H9 (cell line): Measurements from ENCODE around the gene CACTIN. TPM values are rescaled to one million over a fixed set of nuclear protein-coding genes. Genes with fewer than 3 reads are reported as not detected.

ENCODE experiments used
- DNase-seq: peaks from one replicate; pipeline ENCODE4 v3.0.0-alpha.2; 2017
- H2AFZ ChIP-seq: one replicate; pipeline ENCODE4 v1.6.1; 2013; ENCODE audit warnings: mild to moderate bottlenecking, low read length, control low read depth, moderate library complexity
- H2AK5ac ChIP-seq: 2 replicates; pipeline ENCODE4 v1.6.1; 2013; ENCODE audit warnings: low read length, control low read depth, mixed read lengths; ENCODE audit not compliant: insufficient read length
- H2BK120ac ChIP-seq: one replicate; pipeline ENCODE4 v1.6.1; 2013; ENCODE audit warnings: low read depth, mild to moderate bottlenecking, low read length, control low read depth, inconsistent platforms; ENCODE audit not compliant: poor library complexity, severe bottlenecking
- H2BK12ac ChIP-seq: 2 replicates; pipeline ENCODE4 v1.6.1; 2013; ENCODE audit warnings: low read length, control low read depth, mixed read lengths, low read depth; ENCODE audit not compliant: insufficient read length
- H2BK15ac ChIP-seq: 2 replicates; pipeline ENCODE4 v1.6.1; 2013; ENCODE audit warnings: low read depth, low read length, control low read depth
- H2BK20ac ChIP-seq: one replicate; pipeline ENCODE4 v1.6.1; 2013; ENCODE audit warnings: low read depth, mild to moderate bottlenecking, low read length, control low read depth, inconsistent platforms; ENCODE audit not compliant: poor library complexity, severe bottlenecking
- H2BK5ac ChIP-seq: 2 replicates; pipeline ENCODE4 v1.6.1; 2013; ENCODE audit warnings: low read length, control low read depth, mixed read lengths; ENCODE audit not compliant: insufficient read length
- H3K14ac ChIP-seq: 2 replicates; pipeline ENCODE4 v1.6.1; 2013; ENCODE audit warnings: low read length, control low read depth; ENCODE audit not compliant: insufficient read depth
- H3K18ac ChIP-seq: 2 replicates; pipeline ENCODE4 v1.6.1; 2013; ENCODE audit warnings: low read depth, mild to moderate bottlenecking, mixed read lengths, low read length, control low read depth; ENCODE audit not compliant: insufficient read length
- H3K23ac ChIP-seq: 2 replicates; pipeline ENCODE4 v1.6.1; 2013; ENCODE audit warnings: low read length, control low read depth, mixed read lengths, low read depth; ENCODE audit not compliant: insufficient read length
- H3K23me2 ChIP-seq: 2 replicates; pipeline ENCODE4 v1.6.1; 2013; ENCODE audit warnings: low read depth, mild to moderate bottlenecking, mixed read lengths, low read length, control low read depth; ENCODE audit not compliant: insufficient read length, poor library complexity, severe bottlenecking
- H3K27ac ChIP-seq: 2 replicates; pipeline ENCODE4 v1.5.1; 2013; ENCODE audit warnings: low read length, control low read depth, mixed read lengths, low read depth; ENCODE audit not compliant: insufficient read length
- H3K27me3 ChIP-seq: 2 replicates; pipeline ENCODE4 v1.6.1; 2013; ENCODE audit warnings: low read length, control low read depth, inconsistent platforms; ENCODE audit not compliant: insufficient read depth
- H3K4ac ChIP-seq: 2 replicates; pipeline ENCODE4 v1.6.1; 2013; ENCODE audit warnings: low read depth, mild to moderate bottlenecking, control low read depth, inconsistent platforms, low read length, moderate library complexity
- H3K4me1 ChIP-seq: 2 replicates; pipeline ENCODE4 v1.6.1; 2013; ENCODE audit warnings: low read length, control low read depth, inconsistent platforms; ENCODE audit not compliant: insufficient read depth
- H3K4me2 ChIP-seq: 2 replicates; pipeline ENCODE4 v1.6.1; 2013; ENCODE audit warnings: low read length, control low read depth, mixed read lengths; ENCODE audit not compliant: insufficient read length, insufficient read depth
- H3K56ac ChIP-seq: 2 replicates; pipeline ENCODE4 v1.6.1; 2013; ENCODE audit warnings: low read depth, mild to moderate bottlenecking, mixed read lengths, low read length, control low read depth; ENCODE audit not compliant: insufficient read length
- H3K79me1 ChIP-seq: 2 replicates; pipeline ENCODE4 v1.6.1; 2013; ENCODE audit warnings: low read depth, mild to moderate bottlenecking, moderate library complexity, low read length, control low read depth, inconsistent platforms; ENCODE audit not compliant: insufficient read depth, poor library complexity, severe bottlenecking
- H3K79me2 ChIP-seq: 2 replicates; pipeline ENCODE4 v1.6.1; 2013; ENCODE audit warnings: low read length, control low read depth, inconsistent platforms; ENCODE audit not compliant: insufficient read depth
- H3K9ac ChIP-seq: 2 replicates; pipeline ENCODE4 v1.6.1; 2013; ENCODE audit warnings: low read length, control low read depth, mixed read lengths; ENCODE audit not compliant: insufficient read length; ENCODE audit errors: extremely low read depth
- H3K9me3 ChIP-seq: one replicate; pipeline ENCODE4 v1.6.1; 2013; ENCODE audit warnings: low read depth, low read length, inconsistent platforms; ENCODE audit not compliant: control insufficient read depth
- H3T11ph ChIP-seq: one replicate; pipeline ENCODE4 v1.6.1; 2013; ENCODE audit warnings: mild to moderate bottlenecking, low read length, control low read depth, inconsistent platforms
- H4K20me1 ChIP-seq: one replicate; pipeline ENCODE4 v1.6.1; 2013; ENCODE audit not compliant: control insufficient read depth, insufficient read length, insufficient read depth
- H4K5ac ChIP-seq: 2 replicates; pipeline ENCODE4 v1.6.1; 2013; ENCODE audit warnings: low read depth, mild to moderate bottlenecking, mixed read lengths, low read length, control low read depth; ENCODE audit not compliant: insufficient read length
- H4K8ac ChIP-seq: replicated peaks from 2 replicates; pipeline ENCODE4 v1.6.1; 2013; ENCODE audit warnings: low read length, control low read depth, mixed read lengths, low read depth; ENCODE audit not compliant: insufficient read length
- H4K91ac ChIP-seq: 2 replicates; pipeline ENCODE4 v1.6.1; 2013; ENCODE audit warnings: low read depth, mild to moderate bottlenecking, moderate library complexity, mixed read lengths, low read length, control low read depth; ENCODE audit not compliant: insufficient read length
- H3K27ac Mint-ChIP-seq, 3 experiments: 2 replicates in 2 of 3; 3 replicates in 1 of 3; pipeline ENCODE4 v1.8.0; 2020 to 2021; ENCODE audit warnings: mixed read lengths in 3 of 3, mild to moderate bottlenecking in 1 of 3, moderate library complexity in 1 of 3
- H3K27me3 Mint-ChIP-seq: 2 replicates; pipeline ENCODE4 v1.8.0; 2021; ENCODE audit warnings: low read depth, mild to moderate bottlenecking, moderate library complexity, mixed read lengths
- H3K36me3 Mint-ChIP-seq, 3 experiments: 2 replicates in 2 of 3; 3 replicates in 1 of 3; pipeline ENCODE4 v1.8.0; 2020 to 2021; ENCODE audit warnings: low read depth in 3 of 3, mixed read lengths in 3 of 3; ENCODE audit not compliant: insufficient read depth in 1 of 3
- H3K4me1 Mint-ChIP-seq, 2 experiments: 2 replicates each; pipeline ENCODE4 v1.8.0; 2020; ENCODE audit warnings: mixed read lengths in 2 of 2
- H3K4me3 Mint-ChIP-seq, 2 experiments: 2 replicates in 1 of 2; 3 replicates in 1 of 2; pipeline ENCODE4 v1.8.0; 2020 to 2021; ENCODE audit warnings: mild to moderate bottlenecking in 2 of 2, mixed read lengths in 2 of 2, moderate library complexity in 1 of 2
- H3K9me3 Mint-ChIP-seq, 2 experiments: 2 replicates in 1 of 2; 3 replicates in 1 of 2; pipeline ENCODE4 v1.8.0; 2020; ENCODE audit warnings: mild to moderate bottlenecking in 2 of 2, mixed read lengths in 2 of 2, moderate library complexity in 1 of 2
- CTCF ChIP-seq: fragments of 200-600 bp; sonication (generic); conservative IDR thresholded peaks from 3 replicates; pipeline ENCODE4 v1.8.0; 2021; ENCODE audit warnings: antibody characterized with exemption, mild to moderate bottlenecking
- WGBS: extraction: QIAGEN DNeasy Blood & Tissue Kit; methylation state at CpG from one replicate; pipeline ENCODE4 v1.1.7; 2013; ENCODE audit warnings: missing lambda C conversion rate, low lambda C conversion rate, mixed read lengths; ENCODE audit not compliant: insufficient read length; ENCODE audit errors: extremely low coverage; 5-methylcytosine and 5-hydroxymethylcytosine counted together
- total RNA-seq: library from RNA; stranded (reverse); gene quantifications from 2 replicates; pipeline ENCODE4 v1.2.1, GENCODE V29; 2021

Gene CACTIN
- total RNA-seq, 1 experiment from 2014 or later, result 37.3 TPM

DNA sequence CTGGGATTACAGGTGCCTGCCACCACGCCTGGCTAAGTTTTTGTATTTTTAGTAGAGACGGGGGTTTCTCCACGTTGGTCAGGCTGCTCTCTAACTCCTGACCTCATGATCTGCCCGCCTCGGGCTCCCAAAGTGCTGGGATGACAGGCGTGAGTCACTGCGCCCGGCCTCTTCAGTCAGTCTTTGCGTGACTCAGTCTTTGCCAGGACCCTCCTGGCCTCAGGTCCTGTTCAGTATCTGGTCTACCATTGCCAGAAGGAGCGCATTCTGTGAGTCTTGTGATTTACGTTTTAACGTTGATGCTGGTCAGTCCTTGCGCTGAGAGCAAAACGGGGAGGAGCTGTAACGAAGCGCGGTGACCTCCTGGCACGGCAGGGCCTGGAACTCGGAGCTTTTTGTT is 61.5 kb downstream of the CACTIN start:
- H3K9ac ChIP-seq, result no peak overlapping the region

More for the DNA sequence above, 61.5 kb downstream of the CACTIN start:
- no peaks in the 10 kb centered on the region for H3K79me2 ChIP-seq
- DNase-seq, result no peak
- no peaks in the 10 kb centered on the region for H4K20me1 ChIP-seq
- H2AK5ac ChIP-seq, result no peak overlapping the region
- no peak overlapping the region for H2BK12ac ChIP-seq
- no peaks in the 10 kb centered on the region for H3K27me3 ChIP-seq
- H3K56ac ChIP-seq, result no peak overlapping the region
- WGBS, result no CpG with 5 or more reads among the region's 19 CpGs
- no peak overlapping the region for H3K4me3 Mint-ChIP-seq
- H3K27me3 Mint-ChIP-seq, result peaks cover 33% of the 10 kb centered on the region
- H3K23ac ChIP-seq, result no peak overlapping the region
- H4K8ac ChIP-seq, result no peak overlapping the region
- H3K4me1 Mint-ChIP-seq, result no peaks in the 10 kb centered on the region
- H2BK20ac ChIP-seq, result no peak overlapping the region
- H3K18ac ChIP-seq, result no peak overlapping the region
- TF ChIP-seq CTCF, result no peak
- no peaks in the 10 kb centered on the region for H3K9me3 Mint-ChIP-seq
- no peaks in the 10 kb centered on the region for H3K4me1 ChIP-seq
- H2AFZ ChIP-seq, result no peak overlapping the region
- no peak overlapping the region for H3K4ac ChIP-seq
- no peaks in the 10 kb centered on the region for H3K23me2 ChIP-seq
- H3K9me3 ChIP-seq, result no peaks in the 10 kb centered on the region
- no peak overlapping the region for H4K91ac ChIP-seq
- no peak overlapping the region for H3K14ac ChIP-seq
- no peak overlapping the region for H2BK15ac ChIP-seq
- H3K36me3 Mint-ChIP-seq, result no peaks in the 10 kb centered on the region
- no peak overlapping the region for H3T11ph ChIP-seq
- H2BK120ac ChIP-seq, result no peak overlapping the region
- H2BK5ac ChIP-seq, result no peak overlapping the region
- H3K4me2 ChIP-seq, result no peak overlapping the region
- no peak overlapping the region; a peak in 1 of 7 replicates for H3K27ac Mint-ChIP-seq
- no peak overlapping the region for H3K27ac ChIP-seq
- no peak overlapping the region for H4K5ac ChIP-seq
- no peaks in the 10 kb centered on the region for H3K79me1 ChIP-seq
